GM21528 (cell line): ENCODE results near the gene SON.
"Not testable (repeated sequence)": the region's sequence is repeated elsewhere in the genome, so short reads cannot be mapped to it uniquely, and the experiment has no call there.

ENCODE experiments used
- ATAC-seq: cut with Tn5 transposase; IDR thresholded peaks from one replicate; pipeline ENCODE4 v1.9.1; 2021; ENCODE audit warnings: mild to moderate bottlenecking, moderate library complexity; ENCODE audit not compliant: unreplicated experiment, low FRiP score

SON gene, protein sequence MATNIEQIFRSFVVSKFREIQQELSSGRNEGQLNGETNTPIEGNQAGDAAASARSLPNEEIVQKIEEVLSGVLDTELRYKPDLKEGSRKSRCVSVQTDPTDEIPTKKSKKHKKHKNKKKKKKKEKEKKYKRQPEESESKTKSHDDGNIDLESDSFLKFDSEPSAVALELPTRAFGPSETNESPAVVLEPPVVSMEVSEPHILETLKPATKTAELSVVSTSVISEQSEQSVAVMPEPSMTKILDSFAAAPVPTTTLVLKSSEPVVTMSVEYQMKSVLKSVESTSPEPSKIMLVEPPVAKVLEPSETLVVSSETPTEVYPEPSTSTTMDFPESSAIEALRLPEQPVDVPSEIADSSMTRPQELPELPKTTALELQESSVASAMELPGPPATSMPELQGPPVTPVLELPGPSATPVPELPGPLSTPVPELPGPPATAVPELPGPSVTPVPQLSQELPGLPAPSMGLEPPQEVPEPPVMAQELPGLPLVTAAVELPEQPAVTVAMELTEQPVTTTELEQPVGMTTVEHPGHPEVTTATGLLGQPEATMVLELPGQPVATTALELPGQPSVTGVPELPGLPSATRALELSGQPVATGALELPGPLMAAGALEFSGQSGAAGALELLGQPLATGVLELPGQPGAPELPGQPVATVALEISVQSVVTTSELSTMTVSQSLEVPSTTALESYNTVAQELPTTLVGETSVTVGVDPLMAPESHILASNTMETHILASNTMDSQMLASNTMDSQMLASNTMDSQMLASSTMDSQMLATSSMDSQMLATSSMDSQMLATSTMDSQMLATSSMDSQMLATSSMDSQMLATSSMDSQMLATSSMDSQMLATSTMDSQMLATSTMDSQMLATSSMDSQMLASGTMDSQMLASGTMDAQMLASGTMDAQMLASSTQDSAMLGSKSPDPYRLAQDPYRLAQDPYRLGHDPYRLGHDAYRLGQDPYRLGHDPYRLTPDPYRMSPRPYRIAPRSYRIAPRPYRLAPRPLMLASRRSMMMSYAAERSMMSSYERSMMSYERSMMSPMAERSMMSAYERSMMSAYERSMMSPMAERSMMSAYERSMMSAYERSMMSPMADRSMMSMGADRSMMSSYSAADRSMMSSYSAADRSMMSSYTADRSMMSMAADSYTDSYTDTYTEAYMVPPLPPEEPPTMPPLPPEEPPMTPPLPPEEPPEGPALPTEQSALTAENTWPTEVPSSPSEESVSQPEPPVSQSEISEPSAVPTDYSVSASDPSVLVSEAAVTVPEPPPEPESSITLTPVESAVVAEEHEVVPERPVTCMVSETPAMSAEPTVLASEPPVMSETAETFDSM (N-terminal part only)

DNA sequence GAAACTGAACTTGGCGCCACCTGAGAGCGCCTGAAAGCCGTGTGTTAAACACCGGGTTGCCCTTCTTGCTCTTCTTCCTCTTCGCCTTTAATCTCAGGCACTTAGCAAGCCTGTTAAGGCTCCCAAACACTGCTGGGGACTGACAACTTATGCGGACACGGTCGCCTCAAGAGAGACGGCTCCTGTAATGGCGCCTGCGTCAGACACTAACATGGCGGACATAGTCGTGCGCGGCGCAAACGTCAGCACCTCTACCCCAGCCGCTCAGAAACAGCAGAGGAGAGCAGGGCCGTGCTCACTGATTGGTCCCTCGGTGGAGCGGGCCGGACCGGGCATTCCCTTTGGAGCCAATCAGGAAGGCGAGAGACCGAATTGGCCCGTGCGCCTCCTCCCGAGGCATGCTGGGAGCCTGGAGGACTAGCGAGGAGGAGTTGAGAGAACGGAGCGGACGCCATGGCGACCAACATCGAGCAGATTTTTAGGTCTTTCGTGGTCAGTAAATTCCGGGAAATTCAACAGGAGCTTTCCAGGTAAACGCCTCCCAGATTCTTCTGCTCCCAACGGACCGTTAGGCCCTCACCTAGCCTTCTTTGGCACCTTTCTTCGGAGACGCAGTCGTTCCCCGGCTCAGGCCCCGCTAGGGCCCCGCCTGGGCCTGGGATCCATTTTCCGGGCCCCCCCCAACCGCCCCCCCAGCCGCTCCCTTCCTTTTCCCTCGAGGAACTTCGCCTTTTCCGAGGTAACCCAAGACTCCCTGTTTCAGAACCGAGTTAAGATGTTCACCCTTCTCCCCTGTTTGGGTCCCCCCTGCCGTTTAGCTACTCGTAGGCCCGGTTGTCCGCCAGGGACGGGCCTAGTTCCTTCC is at the start of gene SON:
Gene SON (plus strand): TSS at position 399 of the 865 bp plus-strand sequence. CDS start 55 bp downstream, at position 454.
- peak; percentile 93 for ATAC-seq

DNA sequence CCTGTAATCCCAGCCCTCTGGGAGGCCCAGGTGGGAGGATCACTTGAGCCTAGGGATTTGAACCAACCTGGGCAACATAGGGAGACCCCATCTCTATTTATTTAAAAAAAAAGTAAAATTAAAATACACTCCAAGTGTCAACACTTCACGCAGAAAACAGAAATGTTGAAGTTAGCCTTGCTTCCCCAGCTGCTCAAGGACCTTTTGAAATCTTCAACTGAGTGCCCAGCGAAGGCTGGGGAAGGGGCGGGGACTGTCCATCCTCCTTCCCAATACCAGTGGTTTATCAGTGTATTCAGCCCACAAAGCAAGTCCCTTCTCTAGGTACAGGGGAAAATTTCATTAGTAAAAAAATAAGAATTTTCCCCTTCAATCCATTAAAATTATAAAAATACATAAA is 49.1 kb upstream of the SON start:
- ATAC-seq: no peak

DNA sequence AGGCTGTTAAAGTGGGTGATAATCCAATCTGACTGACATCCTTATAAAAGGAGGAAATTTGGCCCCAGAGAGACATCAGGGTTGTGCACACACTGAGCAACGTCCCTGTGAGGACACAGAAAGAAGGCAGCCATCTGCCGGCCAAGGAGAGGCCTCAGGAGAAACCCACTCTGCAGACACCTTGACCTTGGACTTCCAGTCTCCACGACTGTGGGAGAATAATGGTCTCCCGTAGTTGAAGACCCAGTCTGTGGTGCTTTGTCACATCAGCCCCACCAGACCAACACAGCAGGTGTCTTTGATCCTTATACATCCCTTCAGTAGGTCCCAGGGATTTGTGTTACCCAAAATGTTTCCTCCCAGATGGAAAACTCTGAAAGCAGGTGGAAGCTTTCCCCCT is 47.1 kb upstream of the SON start:
- ATAC-seq: no peak

DNA sequence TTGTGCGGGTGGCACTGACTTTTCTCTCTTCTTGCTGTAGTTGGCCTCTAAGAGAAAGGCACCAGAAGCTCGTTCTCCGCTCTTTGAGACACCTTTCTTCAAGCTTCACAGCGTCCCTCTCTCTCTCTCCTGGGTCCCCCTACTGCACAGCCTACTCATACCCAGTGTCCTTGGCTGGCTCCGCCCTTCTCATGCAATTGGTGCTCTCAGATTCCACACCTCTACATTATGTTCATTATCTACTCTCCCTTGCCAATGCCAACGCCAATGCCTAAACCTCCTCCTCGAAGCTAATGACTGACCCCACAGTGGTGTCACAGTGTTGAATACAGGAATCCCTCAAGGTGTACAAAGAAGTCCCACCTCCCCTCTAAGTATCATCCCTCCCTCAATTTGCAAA is 46.5 kb upstream of the SON start:
- no peak for ATAC-seq

DNA sequence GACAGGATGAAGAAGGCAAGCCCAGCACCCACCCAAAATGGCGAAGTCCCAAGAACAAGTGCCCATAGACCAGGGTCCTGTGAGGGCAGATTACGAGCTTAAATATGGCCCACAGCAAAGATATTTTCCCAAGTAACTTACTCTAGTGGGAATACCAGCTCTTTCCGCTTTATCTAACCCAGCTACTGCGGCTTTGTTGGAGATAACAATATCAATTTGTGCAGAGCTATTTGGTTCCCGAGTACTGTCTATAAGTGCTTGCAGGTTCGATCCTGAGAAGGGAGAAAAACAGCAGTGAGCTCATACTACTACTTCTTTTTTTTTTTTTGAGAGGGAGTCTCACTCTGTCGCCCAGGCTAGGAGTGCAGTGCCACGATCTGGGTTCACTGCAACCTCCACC is 37.0 kb upstream of the SON start:
- ATAC-seq: no peak

DNA sequence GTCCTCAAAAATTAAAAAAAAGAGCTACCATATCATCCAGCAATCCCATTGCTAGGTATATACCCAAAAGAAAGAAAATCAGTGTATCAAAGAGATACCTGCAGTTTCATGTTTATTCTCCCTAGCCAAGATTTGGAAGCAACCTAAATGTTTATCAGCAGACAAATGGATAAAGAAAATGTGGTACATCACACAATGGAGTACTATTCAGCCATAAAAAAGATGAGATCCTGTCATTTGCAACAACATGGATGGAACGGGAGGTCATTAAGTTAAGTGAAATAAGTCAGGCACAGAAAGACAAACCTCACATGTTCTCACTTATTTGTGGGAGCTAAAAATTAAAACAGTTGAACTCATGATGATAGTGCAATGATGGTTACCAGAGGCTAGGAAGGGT is 35.8 kb upstream of the SON start:
- not testable (repeated sequence) for ATAC-seq

DNA sequence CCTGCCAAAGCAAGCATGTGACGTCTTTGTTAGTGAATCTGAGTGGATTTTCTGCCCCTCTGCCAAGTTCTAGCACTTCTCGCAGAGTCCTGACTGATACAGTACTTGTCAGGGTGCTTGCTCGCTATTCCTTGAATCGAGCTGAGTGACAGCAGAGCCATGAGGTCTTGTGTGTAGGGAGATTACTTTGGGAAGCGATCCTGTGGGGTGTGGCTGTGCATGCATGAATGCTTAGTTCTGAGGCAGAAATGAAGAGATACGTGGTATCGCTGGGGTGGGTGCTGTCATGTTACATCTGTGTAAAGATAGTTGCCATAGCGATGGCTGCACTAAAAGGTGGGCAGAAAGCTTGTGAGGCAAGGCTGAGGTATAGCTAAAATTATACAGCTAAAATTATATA is 32.0 kb upstream of the SON start:
- ATAC-seq: no peak

DNA sequence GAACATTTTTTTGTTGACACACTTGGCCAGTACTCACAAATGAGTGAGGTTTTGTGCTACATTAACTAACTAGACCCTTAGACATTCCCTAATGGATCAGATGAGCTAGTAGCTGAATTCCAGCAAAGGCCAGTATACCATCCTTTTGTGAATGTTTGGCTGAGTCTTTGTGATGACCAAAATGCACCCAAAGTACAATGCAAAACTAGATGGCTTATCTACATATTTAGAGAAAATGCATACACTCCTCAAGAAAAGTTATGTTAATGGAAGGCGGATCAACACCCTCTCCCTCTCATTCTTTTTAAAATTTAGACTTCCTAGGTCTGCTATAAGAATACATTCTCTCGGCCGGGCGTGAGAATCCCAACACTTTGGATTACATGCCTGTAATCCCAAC is 31.2 kb upstream of the SON start:
- ATAC-seq: no peak

DNA sequence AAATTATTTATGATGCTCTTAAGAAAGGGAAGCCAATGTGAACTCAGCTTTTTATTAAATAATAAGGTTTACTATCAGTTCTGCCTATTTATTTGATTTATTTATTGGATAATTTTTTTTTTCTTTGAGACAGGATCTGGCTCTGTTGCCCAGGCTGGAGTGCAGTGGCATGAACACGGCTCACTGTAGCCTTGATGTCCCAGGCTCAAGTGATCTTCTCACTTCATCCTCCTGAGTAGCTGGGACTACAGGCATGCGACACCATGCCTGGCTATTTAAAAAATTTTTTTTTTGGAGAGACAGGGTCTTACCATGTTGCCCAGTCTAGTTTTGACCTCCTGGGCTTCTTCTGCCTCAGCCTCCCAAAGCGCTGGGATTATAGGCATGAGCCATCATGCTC is 30.4 kb upstream of the SON start:
- no peak for ATAC-seq

DNA sequence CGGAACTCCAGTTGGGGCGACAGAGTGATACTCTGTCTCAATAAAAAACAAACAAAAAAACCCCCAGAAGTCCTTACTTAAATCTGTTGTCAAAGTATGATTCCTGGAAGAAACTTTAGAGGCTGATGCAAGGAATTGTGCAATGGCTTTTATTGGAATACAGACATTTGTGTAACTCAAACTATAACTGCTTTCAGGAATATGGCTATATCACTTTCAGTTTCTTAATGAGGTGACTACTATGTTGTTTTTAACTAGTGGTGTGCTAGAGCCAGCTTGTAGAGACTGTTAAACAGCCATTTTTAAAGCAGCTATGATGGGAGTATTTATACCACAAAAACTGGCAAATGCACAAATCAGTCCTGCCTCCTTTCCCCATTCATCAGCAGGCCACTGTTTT is 28.6 kb upstream of the SON start:
- ATAC-seq: no peak

DNA sequence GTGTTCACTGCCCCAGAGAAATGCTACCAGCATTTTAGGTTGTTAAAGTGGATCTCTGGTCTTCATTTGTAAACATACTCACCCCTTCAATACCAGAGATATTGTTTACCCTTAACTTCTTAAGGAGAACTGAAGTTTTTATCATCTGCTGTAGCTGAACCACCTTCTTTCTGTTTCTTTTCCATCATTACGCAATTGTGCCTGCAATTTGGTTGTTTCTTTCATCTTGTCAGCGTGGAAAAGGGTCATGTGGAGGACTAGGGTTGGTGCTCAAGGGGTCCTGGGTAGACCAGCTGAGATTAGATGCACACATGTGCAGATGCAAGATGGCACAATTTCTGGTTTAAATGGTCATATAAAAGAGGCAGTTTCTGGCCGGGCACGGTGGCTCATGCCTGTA is 23.9 kb upstream of the SON start:
- no peak for ATAC-seq

DNA sequence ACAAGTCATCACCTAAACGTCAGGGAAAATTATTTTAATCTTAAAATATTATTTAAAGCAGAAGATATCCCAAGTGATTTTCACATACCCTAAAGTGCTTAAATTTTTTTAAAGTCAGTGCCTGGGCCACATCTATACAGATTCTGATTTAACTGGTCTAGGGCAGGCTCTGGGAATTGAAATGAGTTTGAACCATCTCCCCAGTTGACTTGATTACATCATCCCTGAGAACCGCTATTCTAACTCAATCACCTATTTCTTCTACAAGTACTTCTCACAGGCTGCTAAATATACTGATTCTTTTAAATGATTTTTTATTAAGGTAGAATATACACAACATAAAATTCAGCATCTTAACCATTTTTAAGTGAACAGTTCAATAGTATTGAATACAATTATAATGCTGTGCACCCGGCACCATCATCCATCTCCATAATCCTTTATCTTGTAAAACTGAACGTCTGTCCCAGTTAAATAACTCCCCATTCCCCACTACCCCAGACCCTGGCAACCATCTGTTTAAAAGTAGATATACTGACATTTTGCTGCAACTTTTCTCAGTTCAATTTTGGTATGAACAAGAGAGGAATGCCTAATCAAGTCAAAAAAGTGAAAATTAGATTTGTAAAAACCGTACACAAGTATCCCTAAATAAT is 20.4 kb upstream of the SON start:
- no peak for ATAC-seq

DNA sequence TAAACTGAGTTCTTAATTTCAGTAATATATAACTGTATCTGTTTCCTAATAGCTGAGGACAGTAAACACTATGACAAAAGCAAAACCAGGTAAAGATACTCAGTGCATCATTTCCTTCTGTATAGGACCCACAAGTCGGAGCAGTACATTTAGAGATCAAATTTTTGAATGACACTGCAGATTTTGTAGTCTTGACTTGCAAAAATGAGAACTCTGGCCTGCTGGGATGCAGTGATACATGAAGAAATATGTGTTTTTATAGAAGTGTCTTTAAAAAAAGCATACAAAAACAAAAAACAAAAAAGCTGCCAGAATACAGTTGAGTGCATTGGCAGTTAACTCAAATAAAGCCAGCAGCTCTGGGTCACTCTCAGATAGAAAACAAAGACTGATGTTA is 19.9 kb upstream of the SON start:
- no peak for ATAC-seq

DNA sequence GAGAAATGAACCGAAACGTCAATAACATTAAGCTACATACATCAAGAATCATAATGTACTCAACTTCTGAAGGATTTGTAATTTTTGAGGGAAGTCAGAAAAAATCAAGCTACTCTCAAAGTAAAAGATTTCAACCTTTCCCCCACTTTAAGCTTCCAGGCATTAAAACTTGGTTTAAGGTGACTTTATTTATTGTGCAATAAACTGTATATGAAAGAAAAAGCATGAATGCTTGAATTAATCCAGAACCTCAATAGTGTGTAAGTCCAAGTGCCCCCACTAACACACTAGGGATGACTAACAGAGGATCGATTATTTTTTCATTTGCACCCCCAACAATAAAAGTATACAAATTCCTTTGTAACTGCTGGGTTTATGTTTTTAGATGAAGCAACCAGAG is 11.8 kb upstream of the SON start:
- no peak for ATAC-seq

DNA sequence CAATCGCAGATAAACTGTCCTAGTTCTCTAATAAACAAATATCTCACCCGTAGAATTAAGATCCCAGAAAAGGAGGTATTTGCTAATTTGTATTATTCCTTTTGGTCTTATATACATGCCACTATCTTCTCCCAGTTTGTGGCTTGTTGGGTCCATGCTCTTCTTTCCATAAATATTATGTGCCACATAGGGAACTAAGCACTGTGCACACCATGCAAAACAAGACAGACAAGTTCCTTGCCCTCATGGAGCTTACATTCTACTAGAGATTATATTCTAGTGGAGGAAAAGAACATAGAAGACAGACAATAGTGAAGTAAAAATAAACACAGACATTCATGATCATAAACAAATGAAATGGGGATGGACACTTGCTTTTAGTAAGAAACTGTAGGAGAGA is 5.6 kb upstream of the SON start:
- ATAC-seq: no peak

DNA sequence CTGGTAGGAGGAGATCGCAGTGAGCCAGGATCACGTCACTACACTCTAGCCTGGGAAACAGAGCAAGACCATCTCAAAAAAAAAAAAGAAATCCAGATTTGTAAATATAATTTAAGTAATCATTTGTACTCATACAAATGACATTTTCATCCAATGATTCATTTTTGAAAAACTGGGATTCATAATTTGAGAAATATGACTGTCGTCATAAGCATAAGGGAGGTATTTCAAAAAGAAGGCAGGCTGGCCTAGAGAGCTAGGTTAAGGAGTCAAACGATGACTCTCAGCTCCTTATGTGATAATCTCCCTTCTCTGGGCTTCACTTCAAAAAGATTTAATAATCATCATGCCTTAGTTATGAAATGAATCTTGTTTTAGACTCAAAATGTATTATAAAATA is 3.2 kb upstream of the SON start:
- no peak for ATAC-seq

DNA sequence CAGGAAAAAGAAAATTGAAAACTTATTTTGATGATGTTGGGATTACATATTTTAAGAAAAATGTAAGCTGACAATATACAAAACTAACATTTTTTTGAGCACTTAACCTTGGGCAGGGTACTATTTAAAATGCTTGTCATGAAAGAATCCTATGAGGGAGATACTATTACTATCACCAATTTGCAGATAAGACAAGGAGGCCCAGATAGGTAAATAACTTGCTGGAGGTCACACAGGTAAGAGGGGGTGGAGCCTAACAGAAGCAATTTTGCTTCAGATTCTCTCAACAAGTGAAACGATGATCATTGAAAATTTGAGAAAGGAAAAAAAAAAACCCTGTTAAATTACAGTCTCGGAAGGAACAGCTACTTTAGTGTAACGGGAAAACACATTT is 2.1 kb upstream of the SON start:
- no peak for ATAC-seq

DNA sequence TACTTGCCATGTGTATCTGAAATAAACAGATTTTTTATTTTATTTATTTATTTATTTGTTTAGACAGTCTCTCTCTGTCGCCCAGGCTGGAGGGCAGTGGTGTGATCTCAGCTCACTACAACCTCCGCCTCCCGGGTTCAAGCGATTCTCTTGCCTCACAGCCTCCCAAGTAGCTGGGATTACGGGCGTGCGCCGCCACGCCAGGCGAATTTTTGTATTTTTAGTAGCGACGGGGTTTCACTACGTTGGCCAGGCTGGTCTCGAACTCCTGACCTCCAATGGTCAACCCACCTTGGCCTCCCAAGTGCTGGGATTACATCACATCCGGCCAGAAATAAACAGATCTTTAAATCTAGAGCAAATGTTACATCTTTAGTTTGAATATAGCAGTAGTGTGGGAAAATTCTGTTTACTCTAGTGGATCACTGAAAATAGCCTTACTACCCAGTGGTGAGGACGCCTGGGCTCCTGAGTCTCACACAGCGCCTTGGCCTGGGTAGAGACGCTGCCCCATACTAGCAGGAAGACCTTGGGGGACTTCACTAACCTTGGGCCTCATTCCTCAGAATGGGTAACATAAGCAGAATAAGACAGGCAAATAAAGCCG is 1.6 kb upstream of the SON start:
- ATAC-seq: no peak
